ENCODE measurements around the gene GNAT3.

GNAT3 gene

DNA sequence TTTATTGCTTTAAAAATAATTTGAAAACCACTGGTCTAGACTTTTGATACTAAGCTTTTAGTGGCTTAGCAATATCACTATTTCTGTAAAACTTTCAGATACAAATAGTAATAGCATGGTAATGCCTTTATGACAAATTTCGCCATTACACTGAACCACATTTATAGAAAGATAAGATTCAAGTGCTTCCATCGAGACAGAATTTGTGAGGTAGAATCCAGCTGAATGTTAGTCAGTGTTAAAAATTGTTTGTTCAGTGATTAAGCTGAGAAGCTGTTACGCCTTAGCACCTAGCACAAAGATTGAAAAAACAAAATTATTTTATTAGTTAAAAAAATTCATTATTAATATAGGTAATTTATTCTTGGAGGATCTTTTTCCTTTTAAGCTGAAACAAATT is 36.5 kb downstream of the GNAT3 start:
- no peaks in the 10 kb centered on the region for H3K4me1 ChIP-seq (ENCODE audit: control insufficient read depth in 1 of 2, insufficient read depth in 1 of 2, low read depth in 1 of 2, low read length in 1 of 2)
- no peaks in the 10 kb centered on the region for H3K27me3 ChIP-seq
- H3K9me3 ChIP-seq = no peaks in the 10 kb centered on the region
- no peaks in the 10 kb centered on the region for H3K36me3 ChIP-seq
- no peak overlapping the region for H3K27ac ChIP-seq
- H3K4me3 ChIP-seq (ENCODE audit: low read depth in 1 of 2, low read length in 1 of 2) = no peak overlapping the region
- TF ChIP-seq, protein P1, sequence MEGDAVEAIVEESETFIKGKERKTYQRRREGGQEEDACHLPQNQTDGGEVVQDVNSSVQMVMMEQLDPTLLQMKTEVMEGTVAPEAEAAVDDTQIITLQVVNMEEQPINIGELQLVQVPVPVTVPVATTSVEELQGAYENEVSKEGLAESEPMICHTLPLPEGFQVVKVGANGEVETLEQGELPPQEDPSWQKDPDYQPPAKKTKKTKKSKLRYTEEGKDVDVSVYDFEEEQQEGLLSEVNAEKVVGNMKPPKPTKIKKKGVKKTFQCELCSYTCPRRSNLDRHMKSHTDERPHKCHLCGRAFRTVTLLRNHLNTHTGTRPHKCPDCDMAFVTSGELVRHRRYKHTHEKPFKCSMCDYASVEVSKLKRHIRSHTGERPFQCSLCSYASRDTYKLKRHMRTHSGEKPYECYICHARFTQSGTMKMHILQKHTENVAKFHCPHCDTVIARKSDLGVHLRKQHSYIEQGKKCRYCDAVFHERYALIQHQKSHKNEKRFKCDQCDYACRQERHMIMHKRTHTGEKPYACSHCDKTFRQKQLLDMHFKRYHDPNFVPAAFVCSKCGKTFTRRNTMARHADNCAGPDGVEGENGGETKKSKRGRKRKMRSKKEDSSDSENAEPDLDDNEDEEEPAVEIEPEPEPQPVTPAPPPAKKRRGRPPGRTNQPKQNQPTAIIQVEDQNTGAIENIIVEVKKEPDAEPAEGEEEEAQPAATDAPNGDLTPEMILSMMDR (IDR thresholded peaks at IDR 0.05) = no peak

DNA sequence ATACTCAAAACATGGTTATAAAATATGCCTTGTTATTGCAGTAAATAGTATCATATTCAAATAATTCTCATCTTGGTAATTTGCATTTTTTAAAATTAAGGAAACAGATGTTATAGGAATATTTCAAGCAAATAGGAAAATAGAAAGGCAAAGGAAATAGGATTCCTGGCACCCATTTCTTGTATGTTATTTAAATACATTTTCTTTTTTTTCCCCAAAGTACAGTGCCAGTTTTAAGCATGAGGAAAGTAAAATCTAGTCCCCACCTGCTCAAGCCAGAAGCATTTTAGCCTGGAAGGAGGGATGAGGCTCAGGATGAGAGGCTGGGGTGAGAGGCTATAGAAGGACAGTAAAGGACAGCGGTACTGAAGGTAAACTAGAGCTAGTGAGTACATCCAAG is 38.1 kb downstream of the GNAT3 start:
- Histone ChIP-seq H3K9me3 (no peaks in the 10 kb centered on the region), H3K4me1 (ENCODE audit: control insufficient read depth in 1 of 2, insufficient read depth in 1 of 2, low read depth in 1 of 2, low read length in 1 of 2) (no peaks in the 10 kb centered on the region), H3K27me3 (no peaks in the 10 kb centered on the region), H3K36me3 (no peaks in the 10 kb centered on the region), H3K4me3 (ENCODE audit: low read depth in 1 of 2, low read length in 1 of 2) (no peak overlapping the region), H3K27ac (no peak overlapping the region)
- TF ChIP-seq, protein P1 (IDR thresholded peaks at IDR 0.05) = no peak

DNA sequence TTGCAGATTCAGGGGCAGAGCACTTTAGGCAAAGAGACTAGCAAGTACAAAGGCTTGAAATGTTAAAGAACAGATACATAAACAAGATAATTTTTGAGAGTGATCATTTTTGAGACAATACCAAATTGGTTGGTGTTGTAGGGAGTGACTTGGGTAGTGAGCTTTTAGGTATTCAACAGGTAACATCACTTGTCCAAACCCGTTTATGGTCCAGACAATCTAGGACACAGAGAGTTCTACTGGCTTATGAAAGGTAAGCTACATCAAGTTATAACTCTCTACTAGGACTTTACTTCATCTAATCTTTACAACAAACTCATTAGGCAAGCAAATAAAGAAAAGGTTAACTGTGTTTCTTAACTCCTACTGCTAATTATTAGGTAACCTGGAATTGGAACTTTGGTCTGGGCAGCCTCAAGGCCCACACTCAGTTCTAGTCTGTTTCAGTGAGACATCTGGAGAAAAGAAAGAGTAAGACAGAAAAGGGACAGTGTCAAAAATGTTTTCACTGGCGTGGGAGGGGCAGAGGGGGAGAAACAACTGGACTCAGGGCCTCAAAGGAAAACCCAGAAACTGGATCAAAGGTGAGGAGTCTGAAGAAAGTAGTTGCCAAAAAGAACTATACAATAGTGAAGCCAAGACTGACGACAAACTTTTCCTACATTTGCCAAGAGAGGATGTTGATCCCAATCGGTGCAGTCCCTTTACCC is 39.2 kb downstream of the GNAT3 start:
- TF ChIP-seq, protein P1 (IDR thresholded peaks at IDR 0.05) = no peak
- no peaks in the 10 kb centered on the region for H3K4me1 ChIP-seq (ENCODE audit: control insufficient read depth in 1 of 2, insufficient read depth in 1 of 2, low read depth in 1 of 2, low read length in 1 of 2)

DNA sequence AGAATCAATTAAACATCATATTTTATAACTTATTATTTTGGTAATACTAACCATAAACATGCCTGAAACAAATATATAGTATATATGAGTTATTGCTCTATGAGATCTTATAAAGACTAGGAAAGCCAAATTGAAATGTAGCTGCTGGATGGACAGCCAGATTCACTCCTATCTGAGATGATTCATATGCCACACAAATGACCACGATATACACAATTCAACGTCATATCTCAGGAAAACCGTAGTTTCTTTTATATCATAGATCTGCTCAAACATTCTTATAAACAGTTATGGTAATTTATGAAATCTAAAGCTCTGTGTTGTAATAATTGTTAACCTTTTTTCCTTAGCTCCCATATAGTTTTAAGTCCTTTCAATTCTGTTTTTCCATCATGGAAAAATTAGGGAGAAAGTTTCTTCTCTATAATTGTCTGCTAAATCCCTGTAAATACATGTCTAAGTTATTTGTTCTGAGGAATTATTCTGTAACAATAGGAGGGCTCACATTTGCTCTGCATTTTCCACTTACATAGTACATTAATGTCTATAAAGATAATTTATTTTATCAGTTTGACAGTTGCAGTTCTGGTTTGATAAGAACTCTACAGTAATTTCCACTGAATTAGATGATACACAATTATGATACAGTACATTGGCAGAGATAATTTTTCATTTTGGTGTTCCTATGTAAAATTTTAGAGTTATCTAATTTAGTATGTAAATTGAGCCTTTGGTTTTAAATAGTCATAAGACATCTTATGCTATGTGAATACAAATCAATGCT is 42.7 kb downstream of the GNAT3 start:
- TF ChIP-seq, protein P1 (IDR thresholded peaks at IDR 0.05) = no peak
- Histone ChIP-seq H3K9me3 (no peaks in the 10 kb centered on the region), H3K4me1 (ENCODE audit: control insufficient read depth in 1 of 2, insufficient read depth in 1 of 2, low read depth in 1 of 2, low read length in 1 of 2) (no peaks in the 10 kb centered on the region), H3K36me3 (no peaks in the 10 kb centered on the region), H3K27ac (no peak overlapping the region), H3K4me3 (ENCODE audit: low read depth in 1 of 2, low read length in 1 of 2) (no peak overlapping the region), H3K27me3 (no peaks in the 10 kb centered on the region)

More for the DNA sequence above, 39.2 kb downstream of the GNAT3 start:
- Histone ChIP-seq H3K9me3 (no peaks in the 10 kb centered on the region), H3K27ac (no peak overlapping the region), H3K27me3 (no peaks in the 10 kb centered on the region), H3K4me3 (ENCODE audit: low read depth in 1 of 2, low read length in 1 of 2) (no peak overlapping the region), H3K36me3 (no peaks in the 10 kb centered on the region)

DNA sequence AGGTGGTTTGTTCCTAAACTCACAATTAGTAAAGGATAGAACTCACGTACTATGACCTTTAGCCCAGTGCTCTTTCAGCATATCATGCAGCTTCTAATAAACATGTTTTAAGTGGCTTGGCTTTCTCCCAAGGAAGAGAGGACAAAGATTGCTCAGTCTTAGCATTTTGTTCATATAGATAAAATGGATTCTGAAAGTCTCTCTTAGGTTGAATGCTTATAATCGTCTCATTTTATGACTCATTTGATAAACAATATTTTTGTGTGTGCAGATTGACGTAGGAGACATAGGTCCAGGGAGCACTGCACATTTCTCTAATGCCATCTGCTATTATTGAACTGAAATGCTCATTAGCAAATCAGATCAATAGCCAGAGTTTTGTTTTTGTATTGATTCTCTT is 44.8 kb downstream of the GNAT3 start:
- Histone ChIP-seq H3K27me3 (no peaks in the 10 kb centered on the region), H3K4me3 (ENCODE audit: low read depth in 1 of 2, low read length in 1 of 2) (no peak overlapping the region), H3K27ac (no peak overlapping the region), H3K36me3 (no peaks in the 10 kb centered on the region), H3K4me1 (ENCODE audit: control insufficient read depth in 1 of 2, insufficient read depth in 1 of 2, low read depth in 1 of 2, low read length in 1 of 2) (no peaks in the 10 kb centered on the region), H3K9me3 (no peaks in the 10 kb centered on the region)
- TF ChIP-seq, protein P1 (IDR thresholded peaks at IDR 0.05) = no peak
